Esophagus squamous epithelium (tissue), 5 donors: Measurements from ENCODE around the gene PRDM10. TPM values are rescaled to one million over a fixed set of nuclear protein-coding genes. Genes with fewer than 3 reads are reported as not detected.
A peak's percentile ranks its signal among the peaks of the same experiment; 100 is the strongest.

Source experiments
- DNase-seq: peaks from one replicate; lab custom pipeline; 2025; lab: John Stamatoyannopoulos, UW
- H3K27ac ChIP-seq, 4 donors: fragments of 200-600 bp; sonication (generic); one replicate each; pipeline ENCODE4 v1.5.1; 2016 to 2019; ENCODE audit warnings: mild to moderate bottlenecking in 1 of 4
- H3K27me3 ChIP-seq, 4 donors: fragments of 200-600 bp; sonication (generic); 1 replicate in 3 of 4; 2 replicates in 1 of 4; pipeline versions ENCODE4 v1.5.1 to v1.6.0; 2017 to 2021; ENCODE audit warnings: antibody characterized with exemption in 1 of 4
- H3K36me3 ChIP-seq, 3 donors: fragments of 200-600 bp; sonication (generic); one replicate each; pipeline ENCODE4 v1.5.1; 2016 to 2019
- H3K4me1 ChIP-seq, 3 donors: fragments of 200-600 bp; sonication (generic); one replicate each; pipeline ENCODE4 v1.5.1; 2017 to 2019
- H3K4me3 ChIP-seq, 4 donors: fragments of 200-600 bp; sonication (generic); 1 replicate in 3 of 4; 2 replicates in 1 of 4; pipeline ENCODE4 v1.5.1; 2016 to 2019; ENCODE audit warnings: mild to moderate bottlenecking in 2 of 4, moderate library complexity in 1 of 4
- H3K9me3 ChIP-seq, 3 donors: fragments of 200-600 bp; sonication (generic); one replicate each; pipeline ENCODE4 v1.5.1; 2016 to 2019
- POLR2A ChIP-seq, 4 donors: fragments of 450-650 bp; IDR thresholded peaks; one replicate each; pipeline ENCODE4 v1.6.1; 2017; ENCODE audit warnings: antibody characterized with exemption in 4 of 4, mild to moderate bottlenecking in 4 of 4, moderate library complexity in 3 of 4
- WGBS, 2 donors: methylation state at CpG; one replicate each; pipeline ENCODE4 v1.1.5; 2018; 5-methylcytosine and 5-hydroxymethylcytosine counted together
- intact Hi-C: fragments of 100-400 bp; cut with DNase I; formaldehyde crosslinking; loops from one replicate; pipeline ENCODE4 v1.15.0; 2022
- total RNA-seq, 4 donors: library from RNA; depleted of rRNA; stranded (reverse); fragments of >200 nt; gene quantifications; one replicate each; pipeline ENCODE4 v1.1.0, GENCODE V29; 2016
- TF ChIP-seq, protein P1 (sequence below), 6 experiments: fragments of 450-650 bp in 4 of 6; fragments of 200-600 bp in 2 of 6; sonication (generic) in 2 of 6; IDR thresholded peaks; one replicate each; pipeline ENCODE4 v1.5.1; 2016 to 2019; ENCODE audit warnings: antibody characterized with exemption in 6 of 6, mild to moderate bottlenecking in 4 of 6, moderate library complexity in 4 of 6
- donor health status: DM: yes; HTN: yes; CAD: no.

PRDM10 gene
- total RNA-seq, 4 donors from 2014 or later = 7.3 to 11.2 (median 7.7) TPM

DNA sequence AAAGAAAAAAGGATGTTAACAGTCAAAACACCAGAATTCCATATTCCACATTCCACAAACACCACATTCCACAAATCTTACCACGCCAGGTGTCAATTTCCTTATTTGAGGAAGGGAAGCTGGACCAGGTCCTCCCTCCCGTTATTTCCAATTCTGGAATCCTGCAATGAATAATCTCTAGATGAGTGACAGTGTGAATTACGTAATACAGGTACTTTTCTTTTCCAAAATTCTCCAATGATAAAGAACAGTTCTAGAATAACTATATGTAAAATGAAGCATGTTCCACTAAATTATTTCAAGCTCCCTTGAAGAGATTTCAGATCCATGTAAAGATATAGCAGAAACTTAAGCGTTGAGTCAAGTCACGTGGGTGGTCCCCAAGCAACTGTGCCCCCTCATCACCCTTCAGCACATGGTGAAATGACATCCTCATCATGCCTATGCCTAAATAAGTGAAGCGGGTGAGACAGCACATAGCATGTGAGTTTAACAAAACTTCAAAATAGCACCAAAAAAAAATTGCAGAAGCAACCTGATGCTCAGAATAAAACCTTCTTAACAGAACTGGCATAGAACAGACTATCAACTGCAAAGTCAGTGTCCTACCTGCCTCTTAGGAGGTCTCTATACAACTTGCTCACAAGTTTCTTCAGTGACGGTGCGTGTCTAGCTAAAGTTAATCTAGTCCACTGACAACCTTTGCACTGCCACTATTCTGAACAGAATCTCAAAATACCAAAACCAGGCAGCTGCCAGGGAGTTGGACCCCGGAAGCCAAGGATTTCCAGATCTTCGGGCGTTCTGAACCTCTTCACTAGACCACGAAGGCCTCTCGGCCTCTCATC, 108.1 kb downstream of the PRDM10 start:
- Histone ChIP-seq H3K9me3 (no peaks in the 10 kb centered on the region), H3K27me3 (no peaks in the 10 kb centered on the region), H3K36me3 (peaks cover 0 to 44% (median 21%) of the 10 kb centered on the region in 3 donors), H3K4me3 (peak overlapping the region; percentile 83 to 100 (median 94)), H3K27ac (peak overlapping the region; percentile 81 to 93 (median 92)), H3K4me1 (peaks cover 4 to 20% (median 10%) of the 10 kb centered on the region in 3 donors)
- no peak for TF ChIP-seq POLR2A (IDR thresholded peaks at IDR 0.05)
- TF ChIP-seq, protein P1, sequence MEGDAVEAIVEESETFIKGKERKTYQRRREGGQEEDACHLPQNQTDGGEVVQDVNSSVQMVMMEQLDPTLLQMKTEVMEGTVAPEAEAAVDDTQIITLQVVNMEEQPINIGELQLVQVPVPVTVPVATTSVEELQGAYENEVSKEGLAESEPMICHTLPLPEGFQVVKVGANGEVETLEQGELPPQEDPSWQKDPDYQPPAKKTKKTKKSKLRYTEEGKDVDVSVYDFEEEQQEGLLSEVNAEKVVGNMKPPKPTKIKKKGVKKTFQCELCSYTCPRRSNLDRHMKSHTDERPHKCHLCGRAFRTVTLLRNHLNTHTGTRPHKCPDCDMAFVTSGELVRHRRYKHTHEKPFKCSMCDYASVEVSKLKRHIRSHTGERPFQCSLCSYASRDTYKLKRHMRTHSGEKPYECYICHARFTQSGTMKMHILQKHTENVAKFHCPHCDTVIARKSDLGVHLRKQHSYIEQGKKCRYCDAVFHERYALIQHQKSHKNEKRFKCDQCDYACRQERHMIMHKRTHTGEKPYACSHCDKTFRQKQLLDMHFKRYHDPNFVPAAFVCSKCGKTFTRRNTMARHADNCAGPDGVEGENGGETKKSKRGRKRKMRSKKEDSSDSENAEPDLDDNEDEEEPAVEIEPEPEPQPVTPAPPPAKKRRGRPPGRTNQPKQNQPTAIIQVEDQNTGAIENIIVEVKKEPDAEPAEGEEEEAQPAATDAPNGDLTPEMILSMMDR (IDR thresholded peaks at IDR 0.05) = no peak
- DNase-seq = no peak
- intact Hi-C loops = no loop called here
- WGBS, 2 donors = 15 to 16% methylated on average over 13 of the region's 13 CpGs

DNA sequence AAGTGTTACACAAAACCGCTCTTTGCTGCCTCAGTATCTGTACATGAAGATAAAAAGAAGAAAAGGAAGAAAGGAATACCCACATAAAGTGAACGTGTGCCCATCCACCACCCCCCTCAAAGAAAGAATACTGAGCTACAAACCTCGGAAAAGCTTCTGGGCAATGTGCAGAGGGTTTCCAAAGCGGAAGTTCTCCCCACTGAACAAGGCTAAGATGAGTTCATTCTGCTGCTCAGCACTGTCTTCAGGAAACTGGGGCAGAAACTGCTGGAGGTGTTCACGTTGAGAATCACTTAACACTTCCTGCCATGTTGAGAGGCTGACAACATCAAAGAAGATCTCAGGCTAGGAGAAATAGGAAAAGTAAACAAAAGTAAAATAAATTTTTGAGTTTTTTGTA, 114.2 kb downstream of the PRDM10 start:
- intact Hi-C loops = no loop called here
- 81 to 82% methylated on average over 5 of the region's 5 CpGs for WGBS, 2 donors
- Histone ChIP-seq H3K27me3 (no peaks in the 10 kb centered on the region), H3K4me1 (no peaks in the 10 kb centered on the region), H3K36me3 (peaks cover 10 to 96% (median 70%) of the 10 kb centered on the region in 3 donors), H3K27ac (no peak overlapping the region), H3K4me3 (no peak overlapping the region), H3K9me3 (no peaks in the 10 kb centered on the region)
- no peak for DNase-seq
- TF ChIP-seq POLR2A (IDR thresholded peaks at IDR 0.05) = no peak
- TF ChIP-seq, protein P1 (IDR thresholded peaks at IDR 0.05) = no peak

GRCh38 chr11:129885381-129885780, 117.3 kb downstream of the PRDM10 start:
- H3K27ac ChIP-seq = no peak overlapping the region

GRCh38 chr11:129884581-129884980, 118.1 kb downstream of the PRDM10 start:
- Histone ChIP-seq H3K4me1 (no peaks in the 10 kb centered on the region), H3K9me3 (no peaks in the 10 kb centered on the region), H3K4me3 (no peak overlapping the region), H3K36me3 (peaks cover 14 to 100% (median 74%) of the 10 kb centered on the region in 3 donors), H3K27me3 (no peaks in the 10 kb centered on the region), H3K27ac (no peak overlapping the region)
- DNase-seq = no peak
- intact Hi-C loops = no loop called here
- 91 to 92% methylated on average over 7 of the region's 8 CpGs for WGBS, 2 donors
- no peak for TF ChIP-seq POLR2A (IDR thresholded peaks at IDR 0.05)
- TF ChIP-seq, protein P1 (IDR thresholded peaks at IDR 0.05) = no peak

More at GRCh38 chr11:129885381-129885780, 117.3 kb downstream of the PRDM10 start:
- Histone ChIP-seq H3K4me3 (no peak overlapping the region), H3K9me3 (no peaks in the 10 kb centered on the region), H3K27me3 (no peaks in the 10 kb centered on the region), H3K36me3 (peaks cover 10 to 100% (median 77%) of the 10 kb centered on the region in 3 donors), H3K4me1 (no peaks in the 10 kb centered on the region)
- TF ChIP-seq POLR2A (IDR thresholded peaks at IDR 0.05) = no peak
- TF ChIP-seq, protein P1 (IDR thresholded peaks at IDR 0.05) = no peak
- DNase-seq = no peak
- 91 to 98% methylated on average over 10 of the region's 12 CpGs for WGBS, 2 donors
- intact Hi-C loops = no loop called here

- Histone ChIP-seq H3K27me3 (no peaks in the 10 kb centered on the region), H3K27ac (no peak overlapping the region), H3K4me1 (no peaks in the 10 kb centered on the region), H3K4me3 (no peak overlapping the region), H3K9me3 (no peaks in the 10 kb centered on the region), H3K36me3 (peaks cover 31 to 100% (median 77%) of the 10 kb centered on the region in 3 donors)
- 62 to 66% methylated on average over 8 to 9 of the region's 9 CpGs for WGBS, 2 donors
- intact Hi-C loops = no loop called here
- TF ChIP-seq, protein P1 (IDR thresholded peaks at IDR 0.05) = peak in 5 of 6 experiments; percentile 15 to 75 (median 43)
- TF ChIP-seq POLR2A (IDR thresholded peaks at IDR 0.05) = no peak
- no peak for DNase-seq
Observed at GRCh38 chr11:129881570-129882170, 121.0 kb downstream of the PRDM10 start.
